Heart right ventricle (tissue), 16 donors: Measurements from ENCODE around the gene P2RX3. TPM values are rescaled to one million over a fixed set of nuclear protein-coding genes. Genes with fewer than 3 reads are reported as not detected.

Experiments used
- ATAC-seq, 8 donors: fragments of 200-7000 bp; cut with Tn5 transposase; one replicate each; pipeline ENCODE4 v1.9.1; 2020; ENCODE audit warnings: mild to moderate bottlenecking in 8 of 8, moderate library complexity in 8 of 8, moderate number of reproducible peaks in 1 of 8
- DNase-seq, 2 donors: peaks; one replicate each; pipeline ENCODE4 v3.0.0-alpha.2; 2020
- H3K27ac ChIP-seq, 10 donors: fragments of 200-600 bp; sonication (generic) in 2 of 10; one replicate each; pipeline versions ENCODE4 v1.5.0 to v1.8.0; 2020 to 2022; ENCODE audit warnings: mild to moderate bottlenecking in 3 of 10
- H3K27me3 ChIP-seq, 7 donors: fragments of 200-600 bp; one replicate each; pipeline ENCODE4 v1.8.0; 2021 to 2022; ENCODE audit warnings: mild to moderate bottlenecking in 2 of 7
- H3K36me3 ChIP-seq, 9 donors: fragments of 200-600 bp; sonication (generic) in 1 of 9; one replicate each; pipeline versions ENCODE4 v1.5.0 to v1.8.0; 2020 to 2022; ENCODE audit warnings: mild to moderate bottlenecking in 2 of 9
- H3K4me1 ChIP-seq, 9 donors: fragments of 200-600 bp; sonication (generic) in 1 of 9; one replicate each; pipeline versions ENCODE4 v1.5.0 to v1.8.0; 2020 to 2022; ENCODE audit warnings: mild to moderate bottlenecking in 4 of 9
- H3K4me3 ChIP-seq, 10 donors: fragments of 200-600 bp; sonication (generic) in 2 of 10; one replicate each; pipeline versions ENCODE4 v1.5.0 to v1.8.0; 2020 to 2022; ENCODE audit warnings: mild to moderate bottlenecking in 7 of 10, moderate library complexity in 2 of 10
- H3K9me3 ChIP-seq, 11 donors: fragments of 200-600 bp in 10 of 11; sonication (generic) in 2 of 11; one replicate each; pipeline versions ENCODE4 v1.5.0 to v1.8.0; 2013 to 2022; ENCODE audit warnings: mild to moderate bottlenecking in 2 of 11, control low read depth in 1 of 11, moderate library complexity in 1 of 11
- CTCF ChIP-seq, 9 donors: fragments of 200-600 bp; sonication (generic) in 2 of 9; IDR thresholded peaks; one replicate each; pipeline versions ENCODE4 v1.5.0 to v1.8.0; 2021 to 2022; ENCODE audit warnings: antibody characterized with exemption in 9 of 9, mild to moderate bottlenecking in 5 of 9, moderate library complexity in 1 of 9
- WGBS, 2 donors: extraction: QIAGEN DNeasy Blood & Tissue Kit; methylation state at CpG; one replicate each; pipeline ENCODE4 v1.1.7; 2013; ENCODE audit warnings: inconsistent platforms in 1 of 2; 5-methylcytosine and 5-hydroxymethylcytosine counted together
- intact Hi-C, 10 donors: fragments of 100-400 bp; cut with DNase I; formaldehyde crosslinking; loops; one replicate each; pipeline versions ENCODE4 v1.11.1 to v1.14.2; 2022
- polyA plus RNA-seq, 2 donors: library from polyadenylated mRNA; stranded (reverse); fragments of 200-250 nt; gene quantifications; one replicate each; pipeline ENCODE4 v1.2.3, GENCODE V29; 2013
- total RNA-seq, 10 donors: library from RNA; stranded (reverse); fragmentation: NEBNext Ultra II Directional in 3 of 10; extraction: Animal tissue kit (Norgen Biotek cat#: 25700) in 3 of 10; gene quantifications; one replicate each; pipeline versions ENCODE4 v1.2.1 to v1.2.4, GENCODE V29; 2021 to 2023
- donor health status: Arrhythmogenic right ventricular cardiomyopathy.
- donor health status: ischemic (EF 13 %, LVEDD 7.1; RV severe dilation, severe dysfunction).
- donor health status: healthy with polysubstance abuse.
- donor health status: DM: no; HTN: yes; CAD: no.
- donor health status: DM: no; HTN: no; CAD: no.
- donor health status: ischemic (EF 25% LVEDD 6.9; RV normal size, moderate dysfunction).
- donor health status: ischemic (EF 25% LVEDD 5.7; RV mildly dilated, moderate dysfunction).
- donor health status: healthy.
- donor health status: DM: yes; HTN: yes; CAD: no.
- donor health status: Ischemic cardiomyopathy.
- donor health status: ischemic (EF 35%, LVEDD 5.7; RV mildly dilated, moderate dysfunction).
- donor health status: nonischemic (EF 11% LVEDD 7.7; RV severe dilation, severe dysfunction).
- donor health status: DM: yes; HTN: yes; CAD: no.
- donor health status: PGD.
- donor health status: ischemic (EF 29% LVEDD 5.4; RV normal size, mild dysfunction).
- donor health status: nonischemic (EF 23%, LVEDD 6.1; RV moderate dilation, normal function).

P2RX3 gene
- total and polyA plus RNA-seq, 12 donors: 0.32 to 5.1 (median 1.4) TPM

GRCh38 chr11:57343825-57344224 is 5.7 kb downstream of the P2RX3 start:
- 65 to 74% methylated on average over 7 of the region's 7 CpGs for WGBS, 2 donors
- H3K27me3 ChIP-seq: peaks cover 0 to 9% (median 0%) of the 10 kb centered on the region in 7 donors
- no peak overlapping the region for H3K4me3 ChIP-seq
- DNase-seq: no peak
- no peak for TF ChIP-seq CTCF (IDR thresholded peaks at IDR 0.05)
- no peaks in the 10 kb centered on the region for H3K9me3 ChIP-seq
- intact Hi-C loops: loop anchor here in 7 of 10 donors (2.0 to 10.0 kb wide), 8 partner anchors 111 to 1181 kb away; partner anchors contain the start of gene YPEL4 (in 4 of the 7)
- no peaks in the 10 kb centered on the region for H3K4me1 ChIP-seq
- H3K27ac ChIP-seq: no peak overlapping the region
- H3K36me3 ChIP-seq: no peaks in the 10 kb centered on the region
- ATAC-seq: no peak

- peaks cover 0 to 5% (median 2%) of the 10 kb centered on the region in 9 donors for H3K4me1 ChIP-seq
- intact Hi-C loops: loop anchor here (2.0 to 10.0 kb wide), 15 partner anchors 82 to 1180 kb away; partner anchors contain the start of genes YPEL4 (in 5 of the 10), SLC43A3 (in 1 of the 10) and TIMM10 (in 1 of the 10)
- H3K9me3 ChIP-seq: no peaks in the 10 kb centered on the region
- ATAC-seq: no peak
- H3K4me3 ChIP-seq: no peak overlapping the region
- no peak for DNase-seq
- TF ChIP-seq CTCF (IDR thresholded peaks at IDR 0.05): no peak
- WGBS, 2 donors: 93 to 94% methylated on average over 10 of the region's 10 CpGs
- peaks cover 0 to 9% (median 0%) of the 10 kb centered on the region in 7 donors for H3K27me3 ChIP-seq
- H3K27ac ChIP-seq: no peak overlapping the region
- no peaks in the 10 kb centered on the region for H3K36me3 ChIP-seq
Measured at GRCh38 chr11:57344826-57345225, 6.7 kb downstream of the P2RX3 start.

- intact Hi-C loops: loop anchor here (2.0 to 10.0 kb wide), 16 partner anchors 82 to 1179 kb away; partner anchors contain the start of genes YPEL4 (in 5 of the 10), SLC43A3 (in 1 of the 10) and TIMM10 (in 1 of the 10)
- Histone ChIP-seq H3K36me3 (no peaks in the 10 kb centered on the region), H3K9me3 (no peaks in the 10 kb centered on the region), H3K4me1 (peaks cover 0 to 9% (median 4%) of the 10 kb centered on the region in 9 donors), H3K27me3 (peaks cover 0 to 7% (median 0%) of the 10 kb centered on the region in 7 donors), H3K4me3 (no peak overlapping the region), H3K27ac (no peak overlapping the region)
- peak; percentile 67 to 90 (median 87) for TF ChIP-seq CTCF (IDR thresholded peaks at IDR 0.05)
- DNase-seq (peak; percentile 42 to 74), ATAC-seq (peak in 7 of 8 donors; percentile 49 to 75 (median 73))
- 17 to 21% methylated on average over 11 of the region's 11 CpGs for WGBS, 2 donors
Measured at GRCh38 chr11:57345555-57346211, 7.5 kb downstream of the P2RX3 start.

- Histone ChIP-seq H3K36me3 (no peaks in the 10 kb centered on the region), H3K27ac (peak overlapping the region in 1 of 10 donors; percentile 71), H3K27me3 (no peaks in the 10 kb centered on the region), H3K4me3 (no peak overlapping the region), H3K4me1 (peaks cover 0 to 9% (median 4%) of the 10 kb centered on the region in 9 donors), H3K9me3 (peaks cover 0 to 9% (median 0%) of the 10 kb centered on the region in 11 donors)
- no peak for TF ChIP-seq CTCF (IDR thresholded peaks at IDR 0.05)
- intact Hi-C loops: loop anchor here (2.0 to 10.0 kb wide), 16 partner anchors 80 to 1177 kb away; partner anchors contain the start of genes YPEL4 (in 5 of the 10), SLC43A3 (in 1 of the 10) and TIMM10 (in 1 of the 10)
- ATAC-seq (no peak), DNase-seq (no peak)
- 85 to 88% methylated on average over 9 of the region's 9 CpGs for WGBS, 2 donors
Measured at GRCh38 chr11:57347336-57347735, 9.2 kb downstream of the P2RX3 start.
